NT2/D1 (cell line): ENCODE results near the gene ARID2.

Source experiments
- YY1 ChIP-seq: IDR thresholded peaks from 2 replicates; pipeline ENCODE4 v1.6.1; 2011; ENCODE audit not compliant: insufficient read length, insufficient read depth
- ZNF274 ChIP-seq: IDR thresholded peaks from 2 replicates; pipeline ENCODE4 v1.6.1; 2011; ENCODE audit warnings: mild to moderate bottlenecking, low read depth, low read length

DNA sequence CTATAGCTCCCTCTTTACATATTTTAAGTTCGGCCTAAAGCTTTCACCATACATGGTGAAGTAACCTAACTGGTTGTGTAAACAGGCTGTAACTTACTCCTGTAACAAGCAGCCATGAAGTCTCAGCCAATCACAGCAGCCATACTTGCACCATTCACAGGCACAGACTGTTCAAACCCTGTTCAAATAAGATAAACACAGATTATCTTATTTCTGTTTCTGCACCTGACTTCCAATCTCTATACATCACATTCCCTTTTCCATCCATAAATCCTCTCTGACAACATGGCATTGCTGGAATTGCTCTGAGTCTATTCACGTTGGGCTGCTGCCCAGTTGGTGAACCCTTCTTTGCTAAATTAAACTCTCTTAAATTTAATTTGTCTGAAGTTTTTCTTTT lies 34.5 kb upstream of the ARID2 start:
- TF ChIP-seq ZNF274 (no peak), YY1 (no peak)
